Neural crest cell (in vitro differentiated cells): ENCODE results near the gene ITPRIPL1. TPM values are rescaled to one million over a fixed set of nuclear protein-coding genes. Genes with fewer than 3 reads are reported as not detected.

ENCODE experiments used
- DNase-seq: peaks from one replicate; pipeline ENCODE4 v3.0.0; 2021; ENCODE audit warnings: low read depth, mixed read lengths, low spot score
- H3K27ac Mint-ChIP-seq: one replicate; pipeline ENCODE4 v1.8.0; 2021; ENCODE audit warnings: mild to moderate bottlenecking, mixed read lengths; ENCODE audit not compliant: unreplicated experiment
- H3K27me3 Mint-ChIP-seq: 2 replicates; pipeline ENCODE4 v1.8.0; 2021; ENCODE audit warnings: low read depth, mild to moderate bottlenecking, mixed read lengths
- H3K36me3 Mint-ChIP-seq: 2 replicates; pipeline ENCODE4 v1.8.0; 2021; ENCODE audit warnings: low read depth, mild to moderate bottlenecking, mixed read lengths
- H3K4me1 Mint-ChIP-seq: 2 replicates; pipeline ENCODE4 v1.8.0; 2021; ENCODE audit warnings: mixed read lengths
- H3K4me3 Mint-ChIP-seq: one replicate; pipeline ENCODE4 v1.8.0; 2021; ENCODE audit warnings: mild to moderate bottlenecking, mixed read lengths
- H3K9me3 Mint-ChIP-seq: 2 replicates; pipeline ENCODE4 v1.8.0; 2021; ENCODE audit warnings: mixed read lengths
- total RNA-seq: library from RNA; stranded (reverse); gene quantifications from 2 replicates; pipeline ENCODE4 v1.2.1, GENCODE V29; 2021
- TF ChIP-seq, protein P1 (sequence below): fragments of 200-600 bp; sonication (generic); conservative IDR thresholded peaks from 2 replicates; pipeline ENCODE4 v1.5.0; 2021; ENCODE audit warnings: antibody characterized with exemption, mild to moderate bottlenecking

ITPRIPL1 gene
- total RNA-seq, 1 donor from 2014 or later = 24.2 TPM

DNA sequence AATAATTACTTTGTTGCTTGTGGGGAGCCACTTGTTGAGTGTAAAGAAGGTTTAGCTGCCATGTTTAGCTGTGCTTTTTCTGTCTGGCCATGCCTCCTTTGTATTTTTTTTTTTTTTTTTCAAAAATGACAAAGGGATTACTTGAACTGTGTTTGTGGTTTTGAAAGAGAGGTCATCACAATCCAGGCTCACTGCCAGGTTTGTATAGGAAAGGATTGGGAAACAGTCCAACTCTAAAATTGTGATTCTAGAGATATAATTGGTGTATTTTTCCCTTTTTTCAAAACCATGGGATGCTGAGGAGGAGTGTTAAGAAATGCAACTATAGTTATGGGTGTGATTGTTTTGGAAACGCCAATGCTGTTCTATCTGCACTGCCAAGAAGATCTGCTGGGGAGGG is 4.3 kb downstream of the ITPRIPL1 start:
- no peak for DNase-seq
- peaks cover 16% of the 10 kb centered on the region for H3K36me3 Mint-ChIP-seq
- H3K4me3 Mint-ChIP-seq = no peak overlapping the region
- H3K27me3 Mint-ChIP-seq = peaks cover 9% of the 10 kb centered on the region
- TF ChIP-seq, protein P1, sequence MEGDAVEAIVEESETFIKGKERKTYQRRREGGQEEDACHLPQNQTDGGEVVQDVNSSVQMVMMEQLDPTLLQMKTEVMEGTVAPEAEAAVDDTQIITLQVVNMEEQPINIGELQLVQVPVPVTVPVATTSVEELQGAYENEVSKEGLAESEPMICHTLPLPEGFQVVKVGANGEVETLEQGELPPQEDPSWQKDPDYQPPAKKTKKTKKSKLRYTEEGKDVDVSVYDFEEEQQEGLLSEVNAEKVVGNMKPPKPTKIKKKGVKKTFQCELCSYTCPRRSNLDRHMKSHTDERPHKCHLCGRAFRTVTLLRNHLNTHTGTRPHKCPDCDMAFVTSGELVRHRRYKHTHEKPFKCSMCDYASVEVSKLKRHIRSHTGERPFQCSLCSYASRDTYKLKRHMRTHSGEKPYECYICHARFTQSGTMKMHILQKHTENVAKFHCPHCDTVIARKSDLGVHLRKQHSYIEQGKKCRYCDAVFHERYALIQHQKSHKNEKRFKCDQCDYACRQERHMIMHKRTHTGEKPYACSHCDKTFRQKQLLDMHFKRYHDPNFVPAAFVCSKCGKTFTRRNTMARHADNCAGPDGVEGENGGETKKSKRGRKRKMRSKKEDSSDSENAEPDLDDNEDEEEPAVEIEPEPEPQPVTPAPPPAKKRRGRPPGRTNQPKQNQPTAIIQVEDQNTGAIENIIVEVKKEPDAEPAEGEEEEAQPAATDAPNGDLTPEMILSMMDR = no peak
- H3K4me1 Mint-ChIP-seq = peaks cover 33% of the 10 kb centered on the region
- H3K27ac Mint-ChIP-seq = no peak overlapping the region
- no peaks in the 10 kb centered on the region for H3K9me3 Mint-ChIP-seq

DNA sequence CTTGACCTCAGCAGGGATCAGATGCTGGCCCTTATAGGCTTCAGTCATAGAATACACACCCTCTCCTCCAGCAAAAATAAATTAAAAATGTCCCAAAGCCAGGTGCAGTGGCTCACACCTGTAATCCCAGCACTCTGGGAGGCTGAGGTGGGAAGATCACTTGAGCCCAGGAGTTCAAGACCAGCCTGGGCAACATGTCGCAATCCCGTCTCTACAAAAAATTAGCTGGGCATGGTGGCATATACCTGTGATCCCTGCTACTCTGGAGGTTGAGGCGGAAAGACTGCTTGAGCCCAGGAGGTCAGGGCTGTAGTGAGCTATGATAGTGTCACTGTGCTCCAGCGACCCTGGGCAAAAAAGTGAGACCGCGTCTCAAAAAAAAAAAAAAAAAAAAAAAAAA is 4.8 kb downstream of the ITPRIPL1 start:
- Mint-ChIP-seq H3K36me3 (peaks cover 16% of the 10 kb centered on the region), H3K4me3 (no peak overlapping the region), H3K4me1 (peaks cover 33% of the 10 kb centered on the region), H3K27me3 (peaks cover 5% of the 10 kb centered on the region), H3K9me3 (no peaks in the 10 kb centered on the region), H3K27ac (no peak overlapping the region)
- no peak for DNase-seq
- TF ChIP-seq, protein P1 = no peak

DNA sequence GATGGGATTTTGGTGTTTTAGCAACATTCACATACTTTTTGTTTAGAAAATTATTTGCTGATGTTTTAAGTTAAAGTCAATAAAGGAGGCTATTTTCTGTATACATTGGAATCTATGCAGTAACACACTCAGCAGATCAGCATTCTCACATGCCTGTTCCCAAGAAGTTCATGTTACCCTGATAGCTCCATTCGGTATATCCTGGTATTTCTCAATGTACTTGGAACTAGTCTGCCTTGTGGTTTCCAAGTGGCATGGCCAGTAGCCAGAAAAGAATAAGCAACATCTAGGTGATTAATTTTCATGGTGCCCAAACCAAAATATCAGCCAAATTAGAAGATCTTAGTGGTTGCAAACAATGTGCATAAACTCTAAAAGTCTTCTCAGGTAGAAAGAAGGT is 5.3 kb downstream of the ITPRIPL1 start:
- Mint-ChIP-seq H3K36me3 (peaks cover 16% of the 10 kb centered on the region), H3K4me3 (no peak overlapping the region), H3K9me3 (no peaks in the 10 kb centered on the region), H3K27ac (no peak overlapping the region), H3K27me3 (peaks cover 3% of the 10 kb centered on the region), H3K4me1 (peaks cover 32% of the 10 kb centered on the region)
- TF ChIP-seq, protein P1 = no peak
- no peak for DNase-seq

DNA sequence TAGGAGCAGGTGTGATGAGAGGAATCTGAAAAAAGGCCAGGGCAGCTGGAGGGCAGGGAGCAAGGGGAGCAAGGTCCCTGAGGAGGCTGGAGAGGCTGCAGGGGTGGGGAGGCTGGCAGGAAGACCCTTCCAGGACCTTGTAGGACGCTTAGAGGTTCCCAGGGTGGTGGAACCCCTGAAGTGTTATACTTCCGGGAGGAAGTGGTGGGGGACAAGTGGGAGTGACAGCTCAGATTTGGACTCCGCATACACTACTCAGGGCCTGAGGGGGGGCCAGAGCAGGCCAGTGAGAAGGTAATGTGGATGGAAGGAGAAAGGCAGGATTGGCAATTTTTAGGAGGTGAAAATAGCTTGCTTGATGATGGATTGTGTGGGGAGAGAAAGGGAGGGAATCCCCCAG is 8.6 kb downstream of the ITPRIPL1 start:
- H3K27ac Mint-ChIP-seq = peak overlapping the region; percentile 58

DNA sequence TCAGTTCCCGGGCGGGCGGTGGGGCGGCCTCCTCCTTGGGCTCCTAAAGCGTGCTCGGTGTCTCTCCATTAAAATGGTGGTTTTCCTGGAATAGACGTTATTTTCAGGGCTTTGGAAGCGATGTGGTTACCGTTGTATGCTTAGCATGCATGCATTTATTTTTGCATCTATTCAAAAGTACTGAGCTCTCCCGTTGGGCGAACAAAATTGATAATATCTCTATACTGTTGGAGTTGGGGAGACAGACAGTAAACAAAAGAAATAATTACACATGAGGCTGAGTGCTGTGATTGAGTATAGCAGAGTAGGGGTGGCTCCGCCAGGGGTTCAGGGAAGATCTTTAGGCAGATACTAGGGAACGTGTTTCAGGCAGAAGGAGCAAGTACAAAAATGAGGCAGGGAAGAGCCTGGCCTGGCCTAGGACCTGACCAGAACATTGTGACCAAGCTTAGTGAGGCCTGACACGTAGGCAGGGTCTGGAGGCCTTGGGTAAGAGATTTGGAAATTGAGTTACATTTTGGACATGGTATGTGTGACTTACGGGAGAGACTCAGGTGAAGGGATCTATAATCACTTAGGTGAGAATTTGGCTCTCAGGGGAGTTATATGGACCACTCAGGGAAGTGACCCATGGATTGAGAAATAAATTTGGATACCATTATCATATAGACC is 11.1 kb downstream of the ITPRIPL1 start:
- no peak for DNase-seq
- no peaks in the 10 kb centered on the region for H3K9me3 Mint-ChIP-seq
- TF ChIP-seq, protein P1 = no peak
- peak overlapping the region; percentile 83 for H3K27ac Mint-ChIP-seq
- H3K4me3 Mint-ChIP-seq = peak overlapping the region; percentile 90
- peaks cover 36% of the 10 kb centered on the region for H3K4me1 Mint-ChIP-seq
- peaks cover 10% of the 10 kb centered on the region for H3K36me3 Mint-ChIP-seq
- no peaks in the 10 kb centered on the region for H3K27me3 Mint-ChIP-seq

More for the DNA sequence above, 8.6 kb downstream of the ITPRIPL1 start:
- no peaks in the 10 kb centered on the region for H3K27me3 Mint-ChIP-seq
- no peaks in the 10 kb centered on the region for H3K9me3 Mint-ChIP-seq
- no peak for DNase-seq
- TF ChIP-seq, protein P1 = no peak
- H3K4me1 Mint-ChIP-seq = peaks cover 40% of the 10 kb centered on the region
- peaks cover 8% of the 10 kb centered on the region for H3K36me3 Mint-ChIP-seq
- H3K4me3 Mint-ChIP-seq = peak overlapping the region; percentile 90
